ENCODE measurements around the gene GALNT17.

DNA sequence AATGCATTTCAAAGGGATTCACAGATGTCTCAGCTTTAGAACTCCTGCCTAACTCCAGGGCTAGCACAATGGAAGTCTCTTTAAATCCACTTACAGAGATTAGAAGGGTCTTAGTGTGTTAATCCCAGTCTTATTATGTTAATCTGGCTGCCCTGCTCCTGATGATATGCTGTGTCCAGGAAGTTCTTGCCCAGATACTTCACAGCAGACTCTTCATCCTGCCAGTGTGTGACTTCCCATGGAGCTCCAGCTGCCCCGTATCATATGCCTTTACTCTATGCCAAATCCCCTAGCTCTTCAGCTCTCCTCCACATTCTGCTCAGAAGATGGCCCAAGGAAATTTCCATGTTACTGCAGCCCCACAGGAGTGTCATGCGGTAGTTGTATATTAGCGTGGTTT, 533.8 kb downstream of the GALNT17 start:
- TF ChIP-seq, protein P1, sequence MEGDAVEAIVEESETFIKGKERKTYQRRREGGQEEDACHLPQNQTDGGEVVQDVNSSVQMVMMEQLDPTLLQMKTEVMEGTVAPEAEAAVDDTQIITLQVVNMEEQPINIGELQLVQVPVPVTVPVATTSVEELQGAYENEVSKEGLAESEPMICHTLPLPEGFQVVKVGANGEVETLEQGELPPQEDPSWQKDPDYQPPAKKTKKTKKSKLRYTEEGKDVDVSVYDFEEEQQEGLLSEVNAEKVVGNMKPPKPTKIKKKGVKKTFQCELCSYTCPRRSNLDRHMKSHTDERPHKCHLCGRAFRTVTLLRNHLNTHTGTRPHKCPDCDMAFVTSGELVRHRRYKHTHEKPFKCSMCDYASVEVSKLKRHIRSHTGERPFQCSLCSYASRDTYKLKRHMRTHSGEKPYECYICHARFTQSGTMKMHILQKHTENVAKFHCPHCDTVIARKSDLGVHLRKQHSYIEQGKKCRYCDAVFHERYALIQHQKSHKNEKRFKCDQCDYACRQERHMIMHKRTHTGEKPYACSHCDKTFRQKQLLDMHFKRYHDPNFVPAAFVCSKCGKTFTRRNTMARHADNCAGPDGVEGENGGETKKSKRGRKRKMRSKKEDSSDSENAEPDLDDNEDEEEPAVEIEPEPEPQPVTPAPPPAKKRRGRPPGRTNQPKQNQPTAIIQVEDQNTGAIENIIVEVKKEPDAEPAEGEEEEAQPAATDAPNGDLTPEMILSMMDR (IDR thresholded peaks at IDR 0.05; ENCODE audit: poor library complexity, severe bottlenecking): no peak
- TF ChIP-seq POLR2AphosphoS5 (IDR thresholded peaks at IDR 0.05): no peak

Measured in neural cell (in vitro differentiated cells).